Activated T-helper 17 cell treated with anti-CD3 and anti-CD28 coated beads, Interleukin-2, amount 50 U/mL, for 72 hours (primary cell): ENCODE results near the gene OR2T35. TPM values are rescaled to one million over a fixed set of nuclear protein-coding genes. Genes with fewer than 3 reads are reported as not detected.
"Not testable (repeated sequence)": the region's sequence is repeated elsewhere in the genome, so short reads cannot be mapped to it uniquely, and the experiment has no call there.

Experiments
- ATAC-seq: fragments of 150-1000 bp; cut with Tn5 transposase; replicated peaks from 2 replicates; pipeline ENCODE4 v1.10.0; 2021; ENCODE audit warnings: mild to moderate bottlenecking, moderate library complexity
- H3K27ac Mint-ChIP-seq: one replicate; pipeline ENCODE4 v1.8.0; 2022; ENCODE audit warnings: mixed read lengths
- H3K27me3 Mint-ChIP-seq: one replicate; pipeline ENCODE4 v1.8.0; 2022; ENCODE audit warnings: mixed read lengths
- H3K36me3 Mint-ChIP-seq: one replicate; pipeline ENCODE4 v1.8.0; 2022; ENCODE audit warnings: low read depth, mild to moderate bottlenecking, mixed read lengths
- H3K4me1 Mint-ChIP-seq: one replicate; pipeline ENCODE4 v1.8.0; 2022; ENCODE audit warnings: mixed read lengths
- H3K4me3 Mint-ChIP-seq: one replicate; pipeline ENCODE4 v1.8.0; 2022; ENCODE audit warnings: mild to moderate bottlenecking, mixed read lengths
- H3K9me3 Mint-ChIP-seq: one replicate; pipeline ENCODE4 v1.8.0; 2022; ENCODE audit warnings: mixed read lengths
- total RNA-seq, 2 donors: library from RNA; stranded (reverse); gene quantifications; one replicate each; pipeline ENCODE4 v1.2.3, GENCODE V29; 2022

OR2T35 gene, protein sequence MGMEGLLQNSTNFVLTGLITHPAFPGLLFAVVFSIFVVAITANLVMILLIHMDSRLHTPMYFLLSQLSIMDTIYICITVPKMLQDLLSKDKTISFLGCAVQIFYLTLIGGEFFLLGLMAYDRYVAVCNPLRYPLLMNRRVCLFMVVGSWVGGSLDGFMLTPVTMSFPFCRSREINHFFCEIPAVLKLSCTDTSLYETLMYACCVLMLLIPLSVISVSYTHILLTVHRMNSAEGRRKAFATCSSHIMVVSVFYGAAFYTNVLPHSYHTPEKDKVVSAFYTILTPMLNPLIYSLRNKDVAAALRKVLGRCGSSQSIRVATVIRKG
- not detected for total RNA-seq

DNA sequence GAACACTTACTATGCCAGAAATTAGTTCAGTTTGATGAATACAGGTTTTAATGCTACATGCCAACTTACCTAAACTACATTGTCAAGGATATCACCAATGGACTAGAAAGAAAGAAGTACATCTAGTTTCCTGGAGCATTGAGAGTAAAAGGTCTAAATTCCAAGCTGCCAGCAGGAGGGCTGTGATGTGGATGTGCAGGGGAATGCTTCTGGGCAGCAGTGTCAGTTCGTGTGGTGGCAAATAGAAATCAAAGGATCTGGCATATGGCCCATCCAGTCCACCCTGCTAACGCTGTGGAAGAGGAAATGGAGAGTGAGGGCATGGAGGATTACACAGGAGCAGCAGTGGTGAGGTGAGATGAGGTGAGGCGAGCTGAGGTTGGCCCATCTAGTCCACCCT is at the start of gene OR2T35:
TSS of gene OR2T35 (minus strand) at position 101 of the 400 bp plus-strand sequence. CDS start 6,020 bp downstream, outside the sequence.
- ATAC-seq, H3K27me3 Mint-ChIP-seq, H3K36me3 Mint-ChIP-seq, H3K4me1 Mint-ChIP-seq, H3K9me3 Mint-ChIP-seq, H3K27ac Mint-ChIP-seq, H3K4me3 Mint-ChIP-seq: not testable (repeated sequence)

DNA sequence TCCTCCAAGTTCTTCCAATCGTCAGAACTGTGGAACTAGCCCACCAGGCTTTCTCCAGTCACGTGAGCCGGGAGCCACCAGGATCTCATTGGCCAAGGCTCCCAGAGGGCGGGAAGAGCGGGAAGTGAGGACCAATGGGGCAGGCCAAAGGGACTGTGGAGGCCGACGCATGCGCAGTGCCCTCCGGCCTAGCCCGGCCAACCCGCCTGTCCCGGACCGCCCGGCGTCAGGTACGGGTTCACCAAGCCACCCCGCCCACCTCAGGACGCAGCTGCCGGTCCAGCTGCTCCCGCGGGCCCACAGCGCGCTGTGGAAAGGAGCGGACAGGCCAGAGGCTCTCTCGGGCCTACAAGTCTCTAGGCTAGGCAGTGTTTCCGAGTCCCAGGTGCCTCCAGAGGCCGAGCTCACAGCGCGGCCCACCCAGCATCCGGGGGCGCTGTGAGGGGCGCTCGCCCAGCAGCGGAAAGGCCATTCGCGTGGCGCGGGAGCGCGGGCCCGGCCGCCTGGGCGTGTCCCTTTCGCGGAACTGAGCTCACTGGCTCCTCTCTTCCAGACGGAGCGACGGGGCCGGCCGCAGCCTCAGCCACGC is 46.6 kb upstream of the OR2T35 start:
- no peaks in the 10 kb centered on the region for H3K36me3 Mint-ChIP-seq
- H3K9me3 Mint-ChIP-seq: peaks cover 5% of the 10 kb centered on the region
- H3K27me3 Mint-ChIP-seq: peaks cover 10% of the 10 kb centered on the region
- H3K27ac Mint-ChIP-seq: no peak overlapping the region
- no peak for ATAC-seq
- no peak overlapping the region for H3K4me3 Mint-ChIP-seq
- no peaks in the 10 kb centered on the region for H3K4me1 Mint-ChIP-seq

DNA sequence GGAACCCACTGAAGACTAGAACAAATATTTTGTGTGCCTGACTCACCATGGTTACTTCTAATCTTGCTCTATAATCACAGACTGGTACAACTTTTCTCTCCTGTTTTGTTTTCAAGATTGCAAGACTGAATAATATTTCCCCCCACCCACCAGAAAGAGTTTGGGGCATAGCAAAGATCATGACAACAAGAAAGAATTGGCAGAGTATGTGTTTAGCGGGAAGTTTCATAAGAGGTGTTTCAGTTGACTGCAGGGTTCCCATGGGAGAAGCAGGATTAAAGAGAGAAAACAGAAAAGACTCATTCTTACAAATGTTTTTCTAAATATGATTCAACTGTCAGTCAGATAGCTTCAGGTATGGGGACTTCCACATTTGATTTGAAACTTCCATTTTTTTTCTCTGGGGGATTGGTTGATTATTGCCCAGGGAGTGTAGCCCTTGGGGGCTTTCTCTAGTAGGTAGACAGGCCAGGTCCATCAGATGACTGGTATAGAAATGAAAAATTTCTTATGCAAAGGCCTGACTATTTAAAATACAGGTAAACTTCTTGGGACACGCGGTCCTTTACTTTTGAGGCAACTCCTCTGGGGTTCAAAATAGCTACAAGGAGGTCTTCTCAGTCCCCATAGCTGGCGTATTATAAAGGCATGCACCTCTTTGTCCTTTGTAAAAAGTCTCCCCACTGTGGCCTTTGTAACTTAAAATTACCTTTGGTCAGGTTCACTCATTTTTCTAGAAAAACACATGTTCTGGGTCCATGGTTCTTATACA is 43.6 kb upstream of the OR2T35 start:
- no peaks in the 10 kb centered on the region for H3K4me1 Mint-ChIP-seq
- H3K4me3 Mint-ChIP-seq: no peak overlapping the region
- peaks cover 5% of the 10 kb centered on the region for H3K9me3 Mint-ChIP-seq
- H3K27me3 Mint-ChIP-seq: peaks cover 4% of the 10 kb centered on the region
- H3K36me3 Mint-ChIP-seq: no peaks in the 10 kb centered on the region
- ATAC-seq: peak; percentile 43
- no peak overlapping the region for H3K27ac Mint-ChIP-seq

DNA sequence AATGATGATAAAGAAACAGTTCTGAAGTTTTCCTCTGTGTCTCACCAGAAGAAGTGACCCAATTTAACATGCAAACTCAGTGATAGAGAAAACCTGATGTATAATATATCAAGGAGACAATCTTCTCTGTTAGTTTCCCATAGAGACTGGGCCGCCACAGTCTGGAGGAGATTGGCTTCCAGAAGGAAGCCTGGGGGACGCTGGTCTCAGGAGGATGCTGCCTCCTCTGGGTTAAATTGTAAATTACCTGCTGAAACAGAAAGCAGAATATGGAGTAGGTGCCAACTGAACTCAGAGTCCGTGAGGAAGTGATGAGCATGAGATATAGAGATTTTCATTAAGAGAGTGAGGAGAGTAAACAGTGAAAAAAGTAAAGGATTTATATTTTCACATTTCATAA is 41.7 kb upstream of the OR2T35 start:
- H3K4me1 Mint-ChIP-seq: no peaks in the 10 kb centered on the region
- H3K27me3 Mint-ChIP-seq: no peaks in the 10 kb centered on the region
- no peak overlapping the region for H3K4me3 Mint-ChIP-seq
- no peaks in the 10 kb centered on the region for H3K9me3 Mint-ChIP-seq
- no peak overlapping the region for H3K27ac Mint-ChIP-seq
- H3K36me3 Mint-ChIP-seq: no peaks in the 10 kb centered on the region
- peak; percentile 63 for ATAC-seq

DNA sequence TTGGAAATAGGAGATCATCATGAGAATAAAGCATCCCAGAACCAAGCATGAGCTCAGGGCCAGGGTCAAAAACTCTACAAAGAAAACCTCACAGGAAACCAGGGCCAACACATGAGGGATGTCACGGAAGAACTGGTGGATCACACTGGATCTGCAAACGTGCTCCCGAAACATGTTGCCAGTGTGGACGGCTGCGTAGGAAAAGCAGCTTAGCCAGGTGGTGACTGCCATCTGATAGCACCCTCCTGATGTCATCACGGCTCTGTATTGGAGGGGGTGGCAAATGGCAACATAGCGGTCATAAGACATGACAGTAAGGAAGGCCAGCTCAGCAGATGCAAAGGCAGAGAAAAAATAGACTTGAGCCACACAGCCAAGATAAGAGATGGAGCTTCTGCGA is 36.6 kb upstream of the OR2T35 start:
- no peaks in the 10 kb centered on the region for H3K9me3 Mint-ChIP-seq

DNA sequence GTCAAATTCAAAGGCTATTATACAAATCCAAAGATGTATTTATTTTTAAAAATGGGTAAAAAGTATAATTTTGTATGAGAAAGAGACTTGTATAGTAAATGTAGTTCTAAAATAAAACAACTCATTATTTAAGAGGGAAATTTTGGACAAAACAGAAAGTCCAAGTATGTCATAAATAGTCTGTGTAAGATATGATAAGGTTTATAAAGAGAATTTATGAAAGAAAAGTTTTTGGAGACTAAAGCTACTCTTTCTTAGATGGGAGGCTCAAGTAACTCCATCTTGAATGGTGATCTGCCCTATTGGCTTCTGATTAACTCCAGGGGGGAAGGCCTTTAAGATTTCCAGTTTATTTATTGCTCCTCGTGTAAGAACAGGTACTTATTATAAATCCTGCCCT is 24.9 kb upstream of the OR2T35 start:
- Mint-ChIP-seq H3K27ac (no peak overlapping the region), H3K36me3 (no peaks in the 10 kb centered on the region), H3K27me3 (peaks cover 4% of the 10 kb centered on the region), H3K9me3 (peaks cover 4% of the 10 kb centered on the region), H3K4me3 (no peak overlapping the region), H3K4me1 (no peaks in the 10 kb centered on the region)
- no peak for ATAC-seq

More for the DNA sequence above, 36.6 kb upstream of the OR2T35 start:
- no peaks in the 10 kb centered on the region for H3K36me3 Mint-ChIP-seq
- ATAC-seq: no peak
- no peaks in the 10 kb centered on the region for H3K4me1 Mint-ChIP-seq
- H3K27ac Mint-ChIP-seq: no peak overlapping the region
- no peak overlapping the region for H3K4me3 Mint-ChIP-seq
- H3K27me3 Mint-ChIP-seq: peaks cover 4% of the 10 kb centered on the region

DNA sequence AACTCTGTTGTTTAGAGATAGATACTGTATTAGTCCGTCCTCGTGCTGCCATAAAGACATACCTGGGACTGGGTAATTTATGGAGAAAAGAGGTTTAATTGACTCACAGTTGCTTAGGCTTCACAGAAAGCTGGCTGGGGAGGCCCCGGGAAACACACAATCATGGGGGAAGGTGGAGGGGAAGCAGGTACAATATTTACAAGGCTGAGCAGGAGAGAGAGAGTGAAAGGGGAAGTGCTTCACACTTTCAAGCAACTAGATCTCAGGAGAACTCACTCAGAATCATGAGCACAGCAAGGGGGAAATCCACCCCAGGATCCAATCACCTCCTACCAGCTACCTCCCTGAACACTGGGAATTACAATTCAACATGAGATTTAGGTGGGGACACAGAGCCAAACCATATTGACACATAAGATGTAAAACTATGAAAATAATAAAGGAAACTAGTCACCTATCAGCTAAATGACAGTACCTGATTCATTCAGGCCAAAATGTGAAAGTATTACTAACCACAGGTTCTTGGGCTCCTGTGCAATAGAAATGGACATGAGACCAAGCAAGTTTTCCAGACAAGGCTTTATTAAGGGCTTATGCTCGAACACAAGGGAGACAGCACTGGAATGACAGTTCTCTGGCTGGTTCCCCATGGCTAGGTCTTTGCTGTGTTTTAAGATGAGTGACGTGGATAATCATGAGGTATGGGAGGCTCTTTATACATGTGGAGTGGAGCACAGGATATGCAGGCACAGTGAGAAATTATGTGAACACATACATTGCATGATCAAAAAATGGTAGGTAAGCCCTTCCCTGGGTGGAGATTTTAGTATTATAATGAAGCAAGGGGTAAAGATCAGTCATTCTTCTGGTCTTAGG is 18.6 kb upstream of the OR2T35 start:
- not testable (repeated sequence) for H3K36me3 Mint-ChIP-seq, H3K27ac Mint-ChIP-seq, H3K9me3 Mint-ChIP-seq, H3K27me3 Mint-ChIP-seq, H3K4me1 Mint-ChIP-seq, H3K4me3 Mint-ChIP-seq
- ATAC-seq: peak; percentile 29

DNA sequence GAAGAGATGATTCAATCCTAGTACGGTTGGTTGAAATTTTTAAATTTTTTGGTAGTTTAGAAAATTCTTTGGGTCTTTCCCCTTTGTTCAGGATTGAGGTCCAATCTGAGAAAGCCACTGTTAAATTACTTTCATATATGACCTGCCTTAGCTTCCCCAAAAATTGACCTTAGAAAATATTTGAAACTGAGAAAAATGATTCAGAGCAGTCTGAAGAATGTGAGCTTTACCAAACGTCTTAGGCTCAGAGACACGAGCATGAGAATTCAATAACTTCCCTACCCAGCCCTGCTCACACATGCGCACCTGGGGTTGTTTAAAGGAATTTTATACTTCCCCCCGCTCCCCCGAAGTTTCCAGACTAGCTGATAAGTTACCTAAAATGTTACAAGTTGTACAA is 11.7 kb upstream of the OR2T35 start:
- not testable (repeated sequence) for H3K4me1 Mint-ChIP-seq, H3K36me3 Mint-ChIP-seq, H3K27me3 Mint-ChIP-seq, H3K4me3 Mint-ChIP-seq, H3K27ac Mint-ChIP-seq, H3K9me3 Mint-ChIP-seq, ATAC-seq

DNA sequence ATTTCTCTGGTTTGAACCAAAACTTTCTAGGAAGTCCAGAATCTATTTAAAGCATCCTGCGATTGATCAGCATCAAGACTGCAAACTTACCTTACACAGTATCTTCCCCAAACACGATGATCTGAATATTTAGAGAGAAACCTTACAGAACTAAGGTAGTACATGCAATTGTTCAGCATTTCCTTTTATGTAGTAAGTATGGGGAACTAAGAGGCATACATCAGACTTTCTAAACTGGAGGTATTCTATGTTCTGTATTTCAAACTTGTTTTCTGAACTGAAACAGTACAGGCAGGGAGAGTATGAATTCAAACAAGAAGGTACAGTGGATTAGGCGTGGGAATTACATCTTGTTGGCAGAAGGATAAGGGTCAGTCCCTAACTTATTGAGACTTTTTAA is 10.3 kb upstream of the OR2T35 start, which contains the start of gene OR2T27:
TSS of gene OR2T27 (minus strand) at position 175 of the 400 bp plus-strand sequence. CDS start 4,644 bp downstream, outside the sequence.
- not testable (repeated sequence) for H3K4me3 Mint-ChIP-seq, H3K27me3 Mint-ChIP-seq, H3K9me3 Mint-ChIP-seq, H3K36me3 Mint-ChIP-seq, H3K27ac Mint-ChIP-seq, ATAC-seq, H3K4me1 Mint-ChIP-seq

DNA sequence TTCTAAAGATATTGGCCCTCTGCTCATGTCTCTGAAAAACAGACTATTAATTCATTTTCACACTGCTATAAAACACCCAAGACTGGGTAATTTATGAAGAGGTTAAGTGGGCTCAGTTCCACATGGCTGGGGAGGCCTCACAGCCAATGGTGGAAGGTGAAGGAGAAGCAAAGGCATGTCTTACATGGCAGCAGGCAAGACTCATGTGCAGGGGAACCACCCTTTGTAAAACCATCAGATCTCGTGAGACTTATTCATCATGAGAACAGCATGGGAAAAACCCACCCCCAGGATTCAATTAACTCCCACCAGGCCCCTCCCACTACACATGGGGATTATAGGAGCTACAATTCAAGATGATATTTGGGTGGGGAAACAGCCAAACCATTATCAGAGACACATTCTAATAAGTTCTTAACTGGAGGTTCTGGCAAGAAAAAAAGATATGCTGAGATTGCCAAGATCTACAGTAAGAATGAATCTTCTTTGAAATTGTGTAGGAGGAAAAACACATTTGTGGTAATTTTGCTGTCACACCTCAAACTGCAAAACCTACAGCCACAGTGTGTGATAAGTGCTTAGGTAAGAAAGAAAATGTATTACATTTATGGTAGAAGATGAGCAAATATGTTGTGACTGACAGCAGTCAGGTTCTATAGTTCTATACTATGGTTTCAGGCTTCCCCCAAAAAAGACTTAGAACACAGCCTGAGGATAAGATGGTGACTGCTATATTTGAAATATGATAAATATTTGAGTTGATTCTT is 3.9 kb upstream of the OR2T35 start:
- H3K9me3 Mint-ChIP-seq, H3K27me3 Mint-ChIP-seq, H3K27ac Mint-ChIP-seq, H3K4me1 Mint-ChIP-seq, H3K4me3 Mint-ChIP-seq, H3K36me3 Mint-ChIP-seq: not testable (repeated sequence)
- peak; percentile 91 for ATAC-seq

DNA sequence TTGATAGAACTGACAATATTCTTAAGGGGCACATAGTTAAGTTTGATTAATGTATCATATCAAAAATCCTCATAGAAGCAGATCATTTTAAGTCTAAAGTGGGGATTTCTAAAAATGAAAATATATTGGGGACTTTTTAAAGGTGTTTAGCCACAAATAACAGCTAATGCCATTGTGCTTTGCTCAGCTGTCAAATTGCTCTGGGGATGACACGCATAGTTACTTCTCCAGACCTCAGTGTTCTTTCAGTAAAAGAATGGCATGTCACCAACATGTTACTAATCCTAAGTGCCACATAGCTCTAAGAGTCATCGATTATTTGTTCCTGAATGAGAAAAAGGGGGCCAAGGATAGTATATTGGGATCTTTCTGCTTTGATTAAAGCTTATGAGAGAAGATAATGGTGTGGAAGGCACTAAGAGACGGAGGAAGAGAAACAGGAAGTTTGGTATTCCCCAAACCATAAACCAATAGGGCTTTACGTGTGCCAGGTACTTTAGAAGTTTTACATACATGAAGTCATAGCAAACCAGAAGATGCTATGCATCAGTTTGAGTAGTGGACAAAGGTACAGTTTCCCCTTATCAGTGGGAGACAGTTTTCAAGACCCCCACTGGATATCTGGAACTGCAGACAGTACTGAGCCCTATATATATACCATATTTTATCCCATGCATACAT is 2.0 kb downstream of the OR2T35 start:
- not testable (repeated sequence) for H3K9me3 Mint-ChIP-seq, H3K36me3 Mint-ChIP-seq, H3K27ac Mint-ChIP-seq, H3K4me1 Mint-ChIP-seq, H3K4me3 Mint-ChIP-seq, H3K27me3 Mint-ChIP-seq
- peak; percentile 69 for ATAC-seq

DNA sequence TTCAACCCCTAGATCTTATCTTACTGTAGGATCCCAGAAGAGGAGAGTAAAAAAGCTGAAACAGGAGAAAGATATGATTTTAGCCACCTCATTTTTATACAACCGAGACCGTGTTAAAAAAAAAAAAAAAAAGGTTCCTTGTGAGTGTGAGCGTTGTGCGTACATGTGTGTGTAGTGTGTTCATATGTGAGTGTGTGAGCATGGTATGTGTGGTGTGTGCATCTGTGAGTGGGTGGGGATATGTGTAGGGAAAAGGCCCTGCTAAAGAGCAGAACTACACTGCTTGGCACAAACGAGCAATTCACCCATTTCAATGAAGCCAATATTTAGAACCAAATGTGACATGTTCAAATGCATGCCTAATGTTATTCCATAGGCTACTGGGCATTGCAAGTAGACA is 3.5 kb downstream of the OR2T35 start:
- not testable (repeated sequence) for H3K4me1 Mint-ChIP-seq, H3K27me3 Mint-ChIP-seq, H3K27ac Mint-ChIP-seq, H3K36me3 Mint-ChIP-seq, ATAC-seq, H3K9me3 Mint-ChIP-seq, H3K4me3 Mint-ChIP-seq

DNA sequence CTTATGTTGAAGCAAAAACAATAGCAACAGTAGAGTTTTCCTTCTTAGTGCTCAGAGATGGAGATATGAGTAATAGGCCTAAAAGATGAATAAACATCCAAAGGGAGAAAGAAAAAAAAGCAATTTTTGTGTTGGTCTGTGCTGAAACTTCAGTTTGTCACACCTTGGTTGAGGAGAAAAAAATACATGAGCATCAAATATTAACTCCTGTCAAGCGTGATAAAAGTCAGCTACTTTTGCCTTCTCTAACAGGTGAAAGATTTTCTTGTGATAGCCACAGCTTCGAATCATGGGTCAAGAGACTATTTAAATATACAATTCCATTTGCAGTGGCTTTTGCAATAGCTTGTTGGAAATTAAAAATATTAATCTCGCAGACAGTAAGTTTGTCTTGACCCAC is 4.2 kb downstream of the OR2T35 start:
- not testable (repeated sequence) for H3K4me1 Mint-ChIP-seq, H3K9me3 Mint-ChIP-seq, H3K27me3 Mint-ChIP-seq, H3K36me3 Mint-ChIP-seq, H3K4me3 Mint-ChIP-seq, ATAC-seq, H3K27ac Mint-ChIP-seq
